ENCODE measurements around the gene WFDC1.

DNA sequence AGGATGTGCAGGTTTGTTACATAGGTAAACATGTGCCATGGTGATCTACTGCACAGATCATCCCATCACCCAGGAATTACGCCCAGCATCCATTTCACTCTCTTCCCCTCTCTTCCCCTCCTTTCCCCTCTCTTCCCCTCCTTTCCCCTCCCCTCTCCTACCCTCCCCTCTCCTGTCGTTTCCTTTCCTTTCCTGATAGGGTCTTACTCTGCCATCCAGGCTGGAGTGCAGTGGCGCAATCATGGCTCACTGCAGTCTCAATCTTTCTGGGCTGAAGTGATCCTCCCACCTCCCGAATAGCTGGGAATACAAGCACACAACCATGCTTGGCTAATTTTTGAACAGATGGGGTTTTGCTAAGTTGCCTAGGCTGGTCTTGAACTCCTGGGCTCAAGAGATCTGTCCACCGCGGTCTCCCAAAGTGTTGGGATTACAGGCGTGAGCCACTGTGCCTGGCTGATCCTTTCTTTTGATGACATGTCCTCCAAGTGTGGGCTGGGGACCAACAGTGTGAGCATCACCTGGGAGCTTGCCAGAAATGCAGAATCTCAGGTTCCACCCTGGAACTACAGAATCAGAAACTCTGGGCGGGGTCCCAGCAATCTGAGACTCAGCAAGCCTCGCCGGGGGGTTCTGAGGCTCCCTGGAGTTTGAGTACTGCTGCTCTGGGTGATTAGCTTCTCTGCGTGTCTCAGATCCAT lies 84.5 kb downstream of the WFDC1 start:
- TF ChIP-seq, protein P1, sequence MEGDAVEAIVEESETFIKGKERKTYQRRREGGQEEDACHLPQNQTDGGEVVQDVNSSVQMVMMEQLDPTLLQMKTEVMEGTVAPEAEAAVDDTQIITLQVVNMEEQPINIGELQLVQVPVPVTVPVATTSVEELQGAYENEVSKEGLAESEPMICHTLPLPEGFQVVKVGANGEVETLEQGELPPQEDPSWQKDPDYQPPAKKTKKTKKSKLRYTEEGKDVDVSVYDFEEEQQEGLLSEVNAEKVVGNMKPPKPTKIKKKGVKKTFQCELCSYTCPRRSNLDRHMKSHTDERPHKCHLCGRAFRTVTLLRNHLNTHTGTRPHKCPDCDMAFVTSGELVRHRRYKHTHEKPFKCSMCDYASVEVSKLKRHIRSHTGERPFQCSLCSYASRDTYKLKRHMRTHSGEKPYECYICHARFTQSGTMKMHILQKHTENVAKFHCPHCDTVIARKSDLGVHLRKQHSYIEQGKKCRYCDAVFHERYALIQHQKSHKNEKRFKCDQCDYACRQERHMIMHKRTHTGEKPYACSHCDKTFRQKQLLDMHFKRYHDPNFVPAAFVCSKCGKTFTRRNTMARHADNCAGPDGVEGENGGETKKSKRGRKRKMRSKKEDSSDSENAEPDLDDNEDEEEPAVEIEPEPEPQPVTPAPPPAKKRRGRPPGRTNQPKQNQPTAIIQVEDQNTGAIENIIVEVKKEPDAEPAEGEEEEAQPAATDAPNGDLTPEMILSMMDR (IDR thresholded peaks at IDR 0.05): no peak
- no peak for TF ChIP-seq POLR2A (IDR thresholded peaks at IDR 0.05)

Measured in uterus (tissue), 2 donors.